B cell (primary cell): ENCODE results near the gene AMER3. TPM values are rescaled to one million over a fixed set of nuclear protein-coding genes. Genes with fewer than 3 reads are reported as not detected.

Source experiments
- ATAC-seq: fragments of 200-7000 bp; cut with Tn5 transposase; one replicate; pipeline ENCODE4 v1.10.0; 2021; ENCODE audit warnings: low read depth, mild to moderate bottlenecking, moderate number of reproducible peaks, moderate library complexity
- CTCF ChIA-PET: fragments of 350-600 bp; sonication (Branson Sonifier 250); formaldehyde crosslinking; loops from one replicate; lab custom pipeline; 2021; ENCODE audit warnings: antibody characterized with exemption, inconsistent platforms; lab: Charles Lee
- POLR2A ChIA-PET: fragments of 350-600 bp; sonication (Branson Sonifier 250); formaldehyde crosslinking; loops from one replicate; lab custom pipeline; 2021; ENCODE audit warnings: antibody characterized with exemption; lab: Charles Lee
- DNase-seq: peaks from one replicate; pipeline ENCODE4 v3.0.0; 2013
- H2AFZ ChIP-seq: 2 replicates; pipeline ENCODE4 v1.6.1; 2012; ENCODE audit warnings: mild to moderate bottlenecking, low read depth, low read length; ENCODE audit not compliant: insufficient read depth, poor library complexity, severe bottlenecking
- H3K27ac ChIP-seq, 2 donors: 1 replicate in 1 of 2; 2 replicates in 1 of 2; pipeline ENCODE4 v1.5.1; 2012 to 2013; ENCODE audit warnings: low read length in 2 of 2, mild to moderate bottlenecking in 2 of 2, moderate library complexity in 1 of 2
- H3K27me3 ChIP-seq, 4 experiments: fragments of 200-600 bp in 1 of 4; sonication (generic) in 1 of 4; replicated peaks in 1 of 4; 1 replicate in 2 of 4; 2 replicates in 2 of 4; pipeline versions ENCODE4 v1.6.1 to v1.7.0; 2013 to 2016; ENCODE audit warnings: low read length in 3 of 4, mild to moderate bottlenecking in 2 of 4, mixed read lengths in 1 of 4, moderate library complexity in 1 of 4; ENCODE audit not compliant: insufficient read depth in 4 of 4, control insufficient read depth in 3 of 4; ENCODE audit errors: control extremely low read depth in 1 of 4
- H3K36me3 ChIP-seq, 2 experiments: replicated peaks in 1 of 2; 1 replicate in 1 of 2; 2 replicates in 1 of 2; pipeline versions ENCODE4 v1.6.1 to v1.7.1; 2013; ENCODE audit warnings: low read length in 1 of 2; ENCODE audit not compliant: insufficient read depth in 2 of 2, control insufficient read depth in 1 of 2; ENCODE audit errors: control extremely low read depth in 1 of 2, extremely low read depth in 1 of 2
- H3K4me1 ChIP-seq, 2 donors: fragments of 200-600 bp in 1 of 2; sonication (generic) in 1 of 2; 1 replicate in 1 of 2; 2 replicates in 1 of 2; pipeline versions ENCODE4 v1.5.1 to v1.6.1; 2013 to 2017; ENCODE audit warnings: low read length in 2 of 2; ENCODE audit not compliant: control insufficient read depth in 2 of 2, insufficient read depth in 2 of 2
- H3K4me2 ChIP-seq: replicated peaks from 2 replicates; pipeline ENCODE3; 2012; ENCODE audit warnings: mild to moderate bottlenecking, low read depth, low read length; ENCODE audit not compliant: poor library complexity, severe bottlenecking
- H3K4me3 ChIP-seq, 5 experiments: fragments of 200-600 bp in 1 of 5; sonication (generic) in 1 of 5; 1 replicate in 3 of 5; 2 replicates in 2 of 5; pipeline versions ENCODE4 v1.5.1 to v1.7.0; 2011 to 2016; ENCODE audit warnings: low read length in 4 of 5, mild to moderate bottlenecking in 4 of 5, low read depth in 2 of 5, control low read depth in 1 of 5, moderate library complexity in 1 of 5; ENCODE audit not compliant: insufficient read depth in 1 of 5; ENCODE audit errors: control extremely low read depth in 1 of 5, extremely low read depth in 1 of 5
- H3K79me2 ChIP-seq: fragments of 200-600 bp; sonication (generic); one replicate; pipeline ENCODE4 v1.6.0; 2016; ENCODE audit warnings: low read length; ENCODE audit not compliant: control insufficient read depth, insufficient read depth
- H3K9ac ChIP-seq: fragments of 200-600 bp; sonication (generic); 2 replicates; pipeline ENCODE4 v1.6.1; 2017; ENCODE audit warnings: mild to moderate bottlenecking, low read length, moderate library complexity
- H3K9me3 ChIP-seq, 3 donors: one replicate each; pipeline versions ENCODE4 v1.6.1 to v1.7.1; 2013; ENCODE audit warnings: low read length in 2 of 3; ENCODE audit not compliant: control insufficient read depth in 2 of 3, insufficient read depth in 1 of 3; ENCODE audit errors: control extremely low read depth in 1 of 3
- H4K20me1 ChIP-seq: 2 replicates; pipeline ENCODE4 v1.6.0; 2012; ENCODE audit warnings: mild to moderate bottlenecking, low read length; ENCODE audit not compliant: insufficient read depth, control insufficient read depth, poor library complexity, severe bottlenecking
- H3K27ac Mint-ChIP-seq: one replicate; pipeline ENCODE4 v1.8.0; 2021; ENCODE audit warnings: mixed read lengths
- H3K27me3 Mint-ChIP-seq: one replicate; pipeline ENCODE4 v1.8.0; 2021; ENCODE audit warnings: mixed read lengths
- H3K4me1 Mint-ChIP-seq: one replicate; pipeline ENCODE4 v1.8.0; 2021; ENCODE audit warnings: mixed read lengths
- H3K4me3 Mint-ChIP-seq: one replicate; pipeline ENCODE4 v1.8.0; 2021; ENCODE audit warnings: mixed read lengths
- H3K9me3 Mint-ChIP-seq: one replicate; pipeline ENCODE4 v1.8.0; 2022; ENCODE audit warnings: mixed read lengths; ENCODE audit not compliant: insufficient read depth
- EZH2 ChIP-seq: IDR thresholded peaks from 2 replicates; pipeline ENCODE4 v1.6.1; 2012; ENCODE audit warnings: borderline replicate concordance, low read depth, mild to moderate bottlenecking, moderate library complexity, low read length; ENCODE audit not compliant: insufficient read depth, poor library complexity, severe bottlenecking
- WGBS: methylation state at CpG from one replicate; pipeline ENCODE4 v1.1.5; 2013; ENCODE audit warnings: missing lambda C conversion rate; ENCODE audit not compliant: insufficient coverage; 5-methylcytosine and 5-hydroxymethylcytosine counted together
- intact Hi-C: fragments of 100-400 bp; cut with micrococcal nuclease; formaldehyde crosslinking; loops from one replicate; pipeline ENCODE4 v1.10.0; 2022
- polyA plus RNA-seq: library from polyadenylated mRNA; depleted of rRNA; stranded (reverse); fragments of >200 nt; gene quantifications from 2 replicates; pipeline ENCODE4 v1.2.3, GENCODE V29; 2012
- total RNA-seq, 2 donors: library from RNA; stranded (reverse); fragments of 120-200 nt in 1 of 2; gene quantifications; 1 replicate in 1 of 2; 2 replicates in 1 of 2; pipeline versions ENCODE4 v1.2.3 to v1.2.4, GENCODE V29; 2013 to 2022
- TF ChIP-seq, protein P1 (sequence below): fragments of 200-600 bp; IDR thresholded peaks from one replicate; pipeline ENCODE4 v1.8.0; 2022; ENCODE audit warnings: antibody characterized with exemption, mild to moderate bottlenecking

AMER3 gene
- total and polyA plus RNA-seq, 2 donors (not counting 1 experiment from before 2014, with no cell fraction given): not detected

DNA sequence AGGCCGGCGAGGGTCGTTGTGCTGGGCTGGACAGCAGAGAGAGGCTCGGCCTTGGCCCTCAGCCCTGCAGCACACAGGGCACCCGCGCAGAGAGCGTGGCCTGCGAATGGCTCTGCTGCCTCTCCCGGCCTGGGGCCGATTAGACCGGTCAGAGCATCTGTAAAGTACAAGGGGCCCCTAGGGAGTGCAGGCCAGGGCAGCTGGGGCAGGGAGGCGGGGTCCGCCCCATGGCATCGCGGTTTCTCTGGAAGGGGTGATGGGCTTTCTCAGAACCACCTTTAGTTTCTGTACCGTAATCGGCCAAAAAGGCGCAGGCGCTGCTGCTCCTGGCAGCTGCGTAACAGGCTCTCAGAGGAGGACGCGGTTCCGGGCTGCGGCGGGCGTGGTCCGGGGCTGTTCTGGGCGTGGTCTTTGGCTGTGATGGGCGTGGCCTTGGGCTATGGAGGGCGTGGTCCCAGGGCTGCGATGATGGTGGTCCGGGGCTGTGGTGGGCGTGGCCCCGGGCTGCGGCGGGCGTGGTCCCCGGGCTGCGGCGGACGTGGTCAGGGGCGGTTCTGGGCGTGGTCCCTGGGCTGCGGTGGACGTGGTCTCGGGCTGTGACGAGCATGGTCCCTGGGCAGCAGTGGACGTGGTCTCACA, 27.9 kb upstream of the AMER3 start:
- H3K27ac ChIP-seq: peak overlapping the region; percentile 30 to 33
- H3K4me3 ChIP-seq: peak overlapping the region in 4 of 5 experiments; percentile 34 to 67 (median 53)
- H3K4me2 ChIP-seq: peak overlapping the region; percentile 87
- DNase-seq (peak; percentile 86), ATAC-seq (peak; percentile 96)
- ChIA-PET CTCF (interaction anchor here (1.7 kb wide), 1 partner anchor 70 kb away, joined by 7 read pairs; no protein-coding TSS in a partner anchor), POLR2A (no interaction called here)
- peak overlapping the region; percentile 54 for H3K27ac Mint-ChIP-seq
- H3K27me3 Mint-ChIP-seq: peaks cover 10% of the 10 kb centered on the region
- H2AFZ ChIP-seq: peak overlapping the region; percentile 68
- peak overlapping the region; percentile 73 for H3K9ac ChIP-seq
- H3K27me3 ChIP-seq: peaks cover 0 to 27% (median 11%) of the 10 kb centered on the region in 4 experiments
- TF ChIP-seq, protein P1, sequence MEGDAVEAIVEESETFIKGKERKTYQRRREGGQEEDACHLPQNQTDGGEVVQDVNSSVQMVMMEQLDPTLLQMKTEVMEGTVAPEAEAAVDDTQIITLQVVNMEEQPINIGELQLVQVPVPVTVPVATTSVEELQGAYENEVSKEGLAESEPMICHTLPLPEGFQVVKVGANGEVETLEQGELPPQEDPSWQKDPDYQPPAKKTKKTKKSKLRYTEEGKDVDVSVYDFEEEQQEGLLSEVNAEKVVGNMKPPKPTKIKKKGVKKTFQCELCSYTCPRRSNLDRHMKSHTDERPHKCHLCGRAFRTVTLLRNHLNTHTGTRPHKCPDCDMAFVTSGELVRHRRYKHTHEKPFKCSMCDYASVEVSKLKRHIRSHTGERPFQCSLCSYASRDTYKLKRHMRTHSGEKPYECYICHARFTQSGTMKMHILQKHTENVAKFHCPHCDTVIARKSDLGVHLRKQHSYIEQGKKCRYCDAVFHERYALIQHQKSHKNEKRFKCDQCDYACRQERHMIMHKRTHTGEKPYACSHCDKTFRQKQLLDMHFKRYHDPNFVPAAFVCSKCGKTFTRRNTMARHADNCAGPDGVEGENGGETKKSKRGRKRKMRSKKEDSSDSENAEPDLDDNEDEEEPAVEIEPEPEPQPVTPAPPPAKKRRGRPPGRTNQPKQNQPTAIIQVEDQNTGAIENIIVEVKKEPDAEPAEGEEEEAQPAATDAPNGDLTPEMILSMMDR: no peak
- TF ChIP-seq EZH2: no peak
- peaks cover 19% of the 10 kb centered on the region for H3K4me1 Mint-ChIP-seq
- H3K4me3 Mint-ChIP-seq: peak overlapping the region; percentile 82
- no peaks in the 10 kb centered on the region for H4K20me1 ChIP-seq
- H3K9me3 ChIP-seq: peaks cover 0 to 29% (median 0%) of the 10 kb centered on the region in 3 donors
- WGBS: 3% methylated on average over 48 of the region's 48 CpGs
- H3K79me2 ChIP-seq: no peaks in the 10 kb centered on the region
- peaks cover 20 to 24% of the 10 kb centered on the region in 2 donors for H3K4me1 ChIP-seq
- intact Hi-C loops: no loop called here
- H3K36me3 ChIP-seq: no peaks in the 10 kb centered on the region
- H3K9me3 Mint-ChIP-seq: no peaks in the 10 kb centered on the region

- H3K9me3 ChIP-seq: peaks cover 0 to 29% (median 0%) of the 10 kb centered on the region in 3 donors
- H3K27ac Mint-ChIP-seq: peak overlapping the region; percentile 63
- intact Hi-C loops: no loop called here
These were observed 27.3 kb upstream of the AMER3 start for GRCh38 chr2:130728007-130728454.

More at GRCh38 chr2:130728007-130728454, 27.3 kb upstream of the AMER3 start:
- H3K27ac ChIP-seq: no peak overlapping the region
- Mint-ChIP-seq H3K4me1 (peaks cover 19% of the 10 kb centered on the region), H3K9me3 (no peaks in the 10 kb centered on the region), H3K27me3 (peaks cover 5% of the 10 kb centered on the region), H3K4me3 (peak overlapping the region; percentile 82)
- no peaks in the 10 kb centered on the region for H3K79me2 ChIP-seq
- H2AFZ ChIP-seq: peak overlapping the region; percentile 68
- peak overlapping the region; percentile 73 for H3K9ac ChIP-seq
- 8% methylated on average over 12 of the region's 12 CpGs for WGBS
- POLR2A ChIA-PET: no interaction called here
- TF ChIP-seq EZH2: no peak
- TF ChIP-seq, protein P1: no peak
- H3K4me1 ChIP-seq: peaks cover 20 to 24% of the 10 kb centered on the region in 2 donors
- H3K27me3 ChIP-seq: peaks cover 0 to 27% (median 11%) of the 10 kb centered on the region in 4 experiments
- peak; percentile 34 for ATAC-seq
- CTCF ChIA-PET: interaction anchor here (0.6 to 1.7 kb wide), 2 partner anchors 11 to 69 kb away, joined by 3 to 7 read pairs; no protein-coding TSS in a partner anchor
- H3K4me2 ChIP-seq: peak overlapping the region; percentile 87
- DNase-seq: no peak
- peak overlapping the region in 4 of 5 experiments; percentile 34 to 67 (median 53) for H3K4me3 ChIP-seq
- no peaks in the 10 kb centered on the region for H4K20me1 ChIP-seq
- H3K36me3 ChIP-seq: no peaks in the 10 kb centered on the region
